GM21576 (cell line): ENCODE measurements around the gene C3orf85.

ENCODE experiments used
- ATAC-seq: cut with Tn5 transposase; IDR thresholded peaks from one replicate; pipeline ENCODE4 v1.9.1; 2021; ENCODE audit warnings: mild to moderate bottlenecking, moderate library complexity; ENCODE audit not compliant: unreplicated experiment

C3orf85 gene

GRCh38 chr3:109149078-109149477, 12.6 kb downstream of the C3orf85 start:
- ATAC-seq: no peak

GRCh38 chr3:109152320-109152719, 15.8 kb downstream of the C3orf85 start:
- ATAC-seq: no peak

GRCh38 chr3:109154979-109155378, 18.5 kb downstream of the C3orf85 start:
- no peak for ATAC-seq

- ATAC-seq: no peak
Observed at GRCh38 chr3:109155828-109156227, 19.3 kb downstream of the C3orf85 start.

- no peak for ATAC-seq
Observed at GRCh38 chr3:109161487-109162123, 25.1 kb downstream of the C3orf85 start.

- ATAC-seq: no peak
Observed at GRCh38 chr3:109165905-109166304, 29.4 kb downstream of the C3orf85 start.

GRCh38 chr3:109171479-109171878, 35.0 kb downstream of the C3orf85 start:
- no peak for ATAC-seq

GRCh38 chr3:109175411-109175810, 38.9 kb downstream of the C3orf85 start:
- ATAC-seq: no peak

GRCh38 chr3:109176726-109177125, 40.2 kb downstream of the C3orf85 start:
- no peak for ATAC-seq

GRCh38 chr3:109177908-109178307, 41.4 kb downstream of the C3orf85 start:
- no peak for ATAC-seq

- no peak for ATAC-seq
Observed at GRCh38 chr3:109178708-109179107, 42.2 kb downstream of the C3orf85 start.

GRCh38 chr3:109184726-109185125, 48.2 kb downstream of the C3orf85 start:
- ATAC-seq: no peak

GRCh38 chr3:109187390-109187789, 50.9 kb downstream of the C3orf85 start:
- no peak for ATAC-seq

- ATAC-seq: no peak
Observed at GRCh38 chr3:109188741-109189140, 52.2 kb downstream of the C3orf85 start.

GRCh38 chr3:109191421-109191820, 54.9 kb downstream of the C3orf85 start:
- no peak for ATAC-seq

- ATAC-seq: no peak
Observed at GRCh38 chr3:109195815-109196214, 59.3 kb downstream of the C3orf85 start.
